Stimulated activated CD4-positive, alpha-beta T cell treated with anti-CD3 and anti-CD28 coated beads, Interleukin-4, amount 100 ng/mL, for 24 hours (primary cell): ENCODE data around the gene PLEKHB1.

Source experiments
- DNase-seq: peaks from one replicate; pipeline ENCODE4 v3.0.0-alpha.2; 2020

PLEKHB1 gene

DNA sequence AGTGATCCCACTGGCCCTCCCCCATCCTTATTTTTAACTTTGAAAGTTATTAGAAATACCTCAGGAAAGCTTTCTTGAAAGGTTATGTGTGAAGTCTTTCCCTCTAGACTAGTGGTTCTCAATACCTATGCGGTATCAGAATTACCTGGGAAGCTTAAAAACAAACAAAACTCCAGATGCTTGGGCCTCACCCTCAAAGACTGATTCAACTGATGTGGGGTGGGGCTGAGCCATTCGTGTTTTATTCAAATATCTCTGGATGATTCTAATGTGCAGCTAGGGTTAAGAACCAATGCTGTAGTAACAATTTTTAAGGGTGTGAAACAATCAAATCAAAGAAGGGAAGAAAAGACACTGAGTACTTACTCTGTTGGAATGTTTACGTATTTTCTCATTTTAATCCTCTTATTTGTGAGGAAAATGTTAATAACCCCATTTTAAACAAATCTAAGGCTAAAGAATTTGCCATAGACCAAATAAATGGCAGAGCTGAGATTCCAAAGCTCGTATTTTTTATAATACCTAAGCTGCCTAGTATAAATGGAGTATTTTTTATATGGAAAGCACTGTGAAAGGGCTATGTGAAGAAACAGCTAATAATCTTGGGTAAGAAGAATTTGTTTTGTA lies 47.6 kb downstream of the PLEKHB1 start:
- DNase-seq = no peak

- DNase-seq = no peak
These were observed 58.7 kb downstream of the PLEKHB1 start for GRCh38 chr11:73705053-73705452.

DNA sequence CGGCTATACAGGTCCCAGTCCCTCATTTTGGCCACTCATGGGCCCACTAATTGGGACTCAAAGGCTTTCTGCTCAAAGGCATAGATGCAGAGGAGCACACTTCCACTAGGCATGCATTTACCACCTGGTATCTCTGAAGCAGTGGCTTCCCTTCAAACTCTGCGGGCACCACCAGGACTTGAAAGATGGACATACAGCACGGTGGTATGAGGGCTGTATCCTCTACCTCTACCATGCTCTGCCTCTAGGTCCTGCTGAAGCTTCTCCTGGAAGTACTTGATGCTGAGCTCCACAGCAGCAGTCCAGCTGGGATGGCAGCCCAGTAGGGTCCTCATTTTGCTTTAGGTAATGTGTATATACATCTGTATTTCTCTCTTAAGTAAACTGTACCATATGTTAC lies 64.6 kb downstream of the PLEKHB1 start:
- DNase-seq = no peak
